PC-9 (cell line): ENCODE data around the gene PPFIBP1. TPM values are rescaled to one million over a fixed set of nuclear protein-coding genes. Genes with fewer than 3 reads are reported as not detected.

Experiments used
- BruUV-seq: library from RNA; stranded (reverse); fragments of 400-500 nt; replicated peaks from 2 replicates; lab custom pipeline; 2021; lab: Mats Ljungman, UMichigan
- CTCF ChIA-PET: fragments of 300-600 bp; sonication (Branson Sonifier 250); formaldehyde crosslinking; loops from one replicate; lab custom pipeline; 2022; ENCODE audit warnings: antibody characterized with exemption; lab: Charles Lee
- POLR2A ChIA-PET: fragments of 300-600 bp; sonication (Branson Sonifier 250); formaldehyde crosslinking; loops from one replicate; lab custom pipeline; 2022; ENCODE audit warnings: antibody characterized with exemption; ENCODE audit not compliant: unreplicated experiment; lab: Charles Lee
- DNase-seq, 2 experiments: peaks; one replicate each; pipeline versions ENCODE4 v3.0.0 to v3.0.0-alpha.2; 2015 to 2022; ENCODE audit warnings: mixed read lengths in 1 of 2
- H2AFZ ChIP-seq: fragments of 200-600 bp; sonication (generic); 2 replicates; pipeline ENCODE4 v1.8.1; 2017; ENCODE audit warnings: antibody characterized with exemption
- H3F3A ChIP-seq: fragments of 200-600 bp; sonication (generic); 2 replicates; pipeline ENCODE4 v1.8.1; 2017; ENCODE audit warnings: antibody characterized with exemption, mild to moderate bottlenecking, low read depth; ENCODE audit not compliant: insufficient read depth
- H3K27ac ChIP-seq: fragments of 200-600 bp; sonication (generic); 2 replicates; pipeline ENCODE4 v1.6.1; 2016; ENCODE audit warnings: mixed run types
- H3K27me3 ChIP-seq: fragments of 200-600 bp; sonication (generic); 2 replicates; pipeline ENCODE4 v1.6.1; 2016; ENCODE audit warnings: low read depth, mixed run types; ENCODE audit not compliant: insufficient read depth
- H3K36me3 ChIP-seq: fragments of 200-600 bp; sonication (generic); 2 replicates; pipeline ENCODE4 v1.6.1; 2016; ENCODE audit warnings: low read depth, mixed run types
- H3K4me1 ChIP-seq: fragments of 200-600 bp; sonication (generic); replicated peaks from 2 replicates; pipeline ENCODE4 v1.6.1; 2016; ENCODE audit warnings: mixed run types; ENCODE audit not compliant: insufficient read depth
- H3K4me2 ChIP-seq: fragments of 200-600 bp; sonication (generic); 2 replicates; pipeline ENCODE4 v1.6.1; 2017; ENCODE audit warnings: mixed run types
- H3K4me3 ChIP-seq: fragments of 200-600 bp; sonication (generic); 2 replicates; pipeline ENCODE4 v1.6.1; 2016; ENCODE audit warnings: mixed run types
- H3K79me2 ChIP-seq: fragments of 200-600 bp; sonication (generic); 2 replicates; pipeline ENCODE4 v1.6.1; 2017; ENCODE audit warnings: low read depth, mixed run types
- H3K9me2 ChIP-seq: fragments of 200-600 bp; sonication (generic); 2 replicates; pipeline ENCODE4 v1.8.1; 2017; ENCODE audit warnings: mild to moderate bottlenecking; ENCODE audit not compliant: insufficient read depth
- H3K9me3 ChIP-seq: fragments of 200-600 bp; sonication (generic); 2 replicates; pipeline ENCODE4 v1.8.1; 2016; ENCODE audit warnings: low read depth; ENCODE audit not compliant: insufficient read depth
- H4K20me1 ChIP-seq: fragments of 200-600 bp; sonication (generic); 2 replicates; pipeline ENCODE4 v1.8.1; 2017; ENCODE audit not compliant: insufficient read depth
- CTCF ChIP-seq: fragments of 200-600 bp; sonication (generic); conservative IDR thresholded peaks from 2 replicates; pipeline ENCODE4 v1.6.1; 2017; ENCODE audit warnings: mixed run types, antibody characterized with exemption, mild to moderate bottlenecking, moderate library complexity
- EZH2 ChIP-seq: fragments of 200-600 bp; sonication (generic); IDR thresholded peaks from 2 replicates; pipeline ENCODE4 v1.8.0; 2017; ENCODE audit warnings: antibody characterized with exemption, low read depth
- intact Hi-C: fragments of 100-400 bp; cut with micrococcal nuclease; formaldehyde crosslinking; loops from one replicate; pipeline ENCODE4 v1.10.0; 2022; ENCODE audit not compliant: unreplicated experiment
- total RNA-seq: library from RNA; stranded (reverse); gene quantifications from 2 replicates; pipeline ENCODE4 v1.2.3, GENCODE V29; 2021

PPFIBP1 gene
- total RNA-seq, 1 experiment from 2014 or later, result 77.0 TPM

DNA sequence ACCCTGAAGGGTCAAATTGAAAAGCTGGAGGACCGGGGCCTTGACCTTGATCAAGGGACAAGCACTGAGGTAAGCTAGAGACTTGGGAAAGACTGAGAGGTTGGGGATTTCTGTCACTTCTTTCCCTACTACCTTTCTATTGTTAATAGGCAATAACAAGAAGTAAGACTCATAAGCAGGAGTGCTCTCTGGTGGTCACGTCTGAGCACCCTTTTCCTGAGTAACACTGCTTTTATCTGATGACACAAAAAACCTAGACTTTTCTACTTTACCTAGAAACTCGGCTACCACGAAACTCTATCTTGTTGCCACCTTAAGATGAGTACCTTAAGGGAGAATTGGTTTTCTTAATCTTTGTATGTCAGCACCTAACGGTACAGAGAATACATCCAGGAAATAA, 35.5 kb upstream of the PPFIBP1 start:
- ChIA-PET POLR2A (no interaction called here), CTCF (no interaction called here)
- H3K4me1 ChIP-seq, result no peaks in the 10 kb centered on the region
- H3K27me3 ChIP-seq, result no peaks in the 10 kb centered on the region
- H4K20me1 ChIP-seq, result no peaks in the 10 kb centered on the region
- H3K4me2 ChIP-seq, result no peak overlapping the region
- no peaks in the 10 kb centered on the region for H3K9me2 ChIP-seq
- no peaks in the 10 kb centered on the region for H3K36me3 ChIP-seq
- H3K9me3 ChIP-seq, result no peaks in the 10 kb centered on the region
- H3K4me3 ChIP-seq, result no peak overlapping the region
- no peak for DNase-seq
- TF ChIP-seq CTCF (no peak), EZH2 (no peak)
- BruUV-seq, result no TSS peak
- no peak overlapping the region for H3K27ac ChIP-seq
- H3K79me2 ChIP-seq, result no peaks in the 10 kb centered on the region
- H3F3A ChIP-seq, result no peaks in the 10 kb centered on the region
- H2AFZ ChIP-seq, result no peak overlapping the region
- intact Hi-C loops, result no loop called here

DNA sequence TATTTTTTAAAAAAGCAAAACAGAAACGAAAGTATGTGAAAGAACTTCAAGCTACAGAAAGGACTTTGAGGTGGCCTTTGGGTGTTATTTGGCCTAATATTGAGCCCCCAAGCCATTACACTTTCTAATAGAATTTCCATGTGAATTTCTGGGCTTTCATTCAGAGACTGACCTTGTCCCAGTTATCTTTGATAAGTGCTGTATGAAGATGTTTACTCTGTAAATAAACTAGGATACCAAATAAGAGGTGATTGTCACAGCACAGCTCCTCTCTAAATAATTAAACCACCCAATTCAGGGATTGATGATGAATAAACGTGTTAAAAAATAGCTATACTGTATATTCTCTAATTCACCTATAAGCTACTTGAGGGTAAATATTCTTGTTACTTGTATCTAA, 32.8 kb upstream of the PPFIBP1 start:
- H3K4me2 ChIP-seq, result no peak overlapping the region
- no peak for DNase-seq
- ChIA-PET POLR2A (interaction anchor here (0.6 kb wide), 1 partner anchor 1390 kb away, joined by 3 read pairs; no protein-coding TSS in a partner anchor), CTCF (no interaction called here)
- H3K27me3 ChIP-seq, result no peaks in the 10 kb centered on the region
- H3K27ac ChIP-seq, result no peak overlapping the region
- no peak overlapping the region for H3K4me3 ChIP-seq
- H4K20me1 ChIP-seq, result no peaks in the 10 kb centered on the region
- TF ChIP-seq CTCF (no peak), EZH2 (no peak)
- no peaks in the 10 kb centered on the region for H3K9me3 ChIP-seq
- intact Hi-C loops, result no loop called here
- no TSS peak for BruUV-seq
- no peaks in the 10 kb centered on the region for H3K4me1 ChIP-seq
- no peak overlapping the region for H2AFZ ChIP-seq
- H3K79me2 ChIP-seq, result no peaks in the 10 kb centered on the region
- no peaks in the 10 kb centered on the region for H3F3A ChIP-seq
- no peaks in the 10 kb centered on the region for H3K36me3 ChIP-seq
- H3K9me2 ChIP-seq, result no peaks in the 10 kb centered on the region

DNA sequence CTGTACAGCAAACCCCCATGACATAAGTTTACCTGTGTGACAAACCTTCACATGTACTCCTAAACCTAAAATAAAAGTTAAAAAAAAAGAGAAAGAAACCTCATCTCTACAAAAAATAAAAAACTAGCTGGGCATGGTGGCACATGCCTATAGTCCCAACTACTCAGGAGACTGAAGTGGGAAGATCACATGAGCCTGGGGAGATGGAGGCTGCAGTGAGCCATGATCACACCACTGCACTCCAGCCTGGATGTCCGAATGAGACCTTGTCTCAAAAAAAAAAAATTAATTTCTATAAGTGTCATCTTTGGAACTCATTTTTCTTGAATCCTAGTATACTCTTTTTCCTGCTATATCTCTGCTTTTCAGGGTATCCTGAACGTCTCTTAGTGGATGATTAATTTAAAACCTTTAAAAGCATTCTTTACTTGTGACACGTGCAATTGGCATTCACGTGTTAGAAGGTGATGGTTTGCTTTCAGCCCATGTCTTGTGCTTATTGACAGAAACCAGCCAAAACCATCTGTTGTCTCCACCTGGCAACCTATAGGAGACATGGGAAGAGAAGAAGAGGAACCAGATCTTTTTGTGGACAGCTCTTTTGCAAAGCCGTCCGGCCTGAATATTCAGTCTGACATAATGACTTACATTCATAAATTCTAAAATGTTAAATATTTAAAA, 30.6 kb upstream of the PPFIBP1 start:
- H3K36me3 ChIP-seq, result no peaks in the 10 kb centered on the region
- intact Hi-C loops, result no loop called here
- no TSS peak for BruUV-seq
- no peak overlapping the region for H2AFZ ChIP-seq
- H3K27me3 ChIP-seq, result no peaks in the 10 kb centered on the region
- no peaks in the 10 kb centered on the region for H3K4me1 ChIP-seq
- H3K9me2 ChIP-seq, result no peaks in the 10 kb centered on the region
- no peaks in the 10 kb centered on the region for H4K20me1 ChIP-seq
- POLR2A ChIA-PET, result no interaction called here
- H3K4me2 ChIP-seq, result no peak overlapping the region
- no peak overlapping the region for H3K4me3 ChIP-seq
- CTCF ChIA-PET, result no interaction called here
- no peak overlapping the region for H3K27ac ChIP-seq
- no peaks in the 10 kb centered on the region for H3F3A ChIP-seq
- H3K79me2 ChIP-seq, result no peaks in the 10 kb centered on the region
- DNase-seq, result no peak
- TF ChIP-seq CTCF (no peak), EZH2 (no peak)
- H3K9me3 ChIP-seq, result no peaks in the 10 kb centered on the region
